Stimulated activated CD4-positive, alpha-beta T cell treated with anti-CD3 and anti-CD28 coated beads, TNF-alpha, amount 100 ng/mL, for 48 hours (primary cell): ENCODE results near the gene NPIPA7.
"Not testable (repeated sequence)": the region's sequence is repeated elsewhere in the genome, so short reads cannot be mapped to it uniquely, and the experiment has no call there.

Experiments
- DNase-seq, 3 donors: peaks; one replicate each; pipeline ENCODE4 v3.0.0-alpha.2; 2020; ENCODE audit warnings: low read depth in 3 of 3

NPIPA7 gene

GRCh38 chr16:16417914-16418544, 39.1 kb downstream of the NPIPA7 start:
- DNase-seq: not testable (repeated sequence)

GRCh38 chr16:16420515-16420914, 41.6 kb downstream of the NPIPA7 start:
- DNase-seq: not testable (repeated sequence)

- not testable (repeated sequence) for DNase-seq
Measured at GRCh38 chr16:16425146-16425545, 46.2 kb downstream of the NPIPA7 start.

- DNase-seq: not testable (repeated sequence)
Measured at GRCh38 chr16:16431135-16431534, 52.2 kb downstream of the NPIPA7 start.

DNA sequence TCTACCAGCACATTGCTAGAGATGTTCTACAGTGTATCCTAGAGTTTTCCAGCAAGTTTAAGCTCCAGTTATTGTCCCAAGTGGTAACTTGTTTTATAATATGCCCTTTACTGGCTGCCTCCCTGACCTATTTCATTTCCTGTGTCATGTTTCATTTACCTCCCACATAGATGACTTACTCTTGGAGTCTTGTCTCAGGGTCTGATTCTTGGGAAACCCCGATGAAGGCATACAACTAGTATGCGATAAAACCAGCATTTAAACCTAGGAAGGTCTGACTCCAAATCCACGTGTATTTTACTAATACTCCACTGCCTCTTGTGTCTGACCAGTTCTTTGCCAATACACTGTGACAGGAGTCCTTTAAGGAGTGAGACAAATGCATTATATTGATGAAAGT, 55.8 kb downstream of the NPIPA7 start:
- not testable (repeated sequence) for DNase-seq

- not testable (repeated sequence) for DNase-seq
Measured at GRCh38 chr16:16441401-16441800, 62.5 kb downstream of the NPIPA7 start.
